Lung (tissue), 12 donors: ENCODE data around the gene SSR3. TPM values are rescaled to one million over a fixed set of nuclear protein-coding genes. Genes with fewer than 3 reads are reported as not detected.

Experiments used
- ATAC-seq: fragments of 200-7000 bp; cut with Tn5 transposase; one replicate; pipeline ENCODE4 v1.9.1; 2020; ENCODE audit warnings: moderate number of reproducible peaks; ENCODE audit not compliant: insufficient read depth, low FRiP score
- DNase-seq, 3 donors: peaks; one replicate each; pipeline ENCODE4 v3.0.0-alpha.2; 2013 to 2017
- H3K27ac ChIP-seq, 2 donors: one replicate each; pipeline ENCODE4 v1.5.1; 2013; ENCODE audit warnings: mild to moderate bottlenecking in 2 of 2, moderate library complexity in 2 of 2, control low read depth in 1 of 2, inconsistent platforms in 1 of 2, low read depth in 1 of 2, low read length in 1 of 2
- H3K27me3 ChIP-seq, 3 donors: one replicate each; pipeline ENCODE4 v1.5.1; 2013; ENCODE audit warnings: low read length in 2 of 3; ENCODE audit not compliant: control insufficient read depth in 3 of 3, insufficient read depth in 3 of 3
- H3K36me3 ChIP-seq, 4 donors: one replicate each; pipeline ENCODE4 v1.5.1; 2013; ENCODE audit warnings: low read length in 4 of 4, mild to moderate bottlenecking in 1 of 4, moderate library complexity in 1 of 4; ENCODE audit not compliant: control insufficient read depth in 4 of 4, insufficient read depth in 4 of 4
- H3K4me1 ChIP-seq, 5 donors: one replicate each; pipeline ENCODE4 v1.5.1; 2013; ENCODE audit warnings: low read length in 5 of 5, mild to moderate bottlenecking in 2 of 5, moderate library complexity in 1 of 5; ENCODE audit not compliant: control insufficient read depth in 5 of 5, insufficient read depth in 5 of 5
- H3K4me3 ChIP-seq: one replicate; pipeline ENCODE4 v1.5.1; 2013; ENCODE audit warnings: mild to moderate bottlenecking, control low read depth, moderate library complexity
- H3K9ac ChIP-seq, 2 donors: one replicate each; pipeline ENCODE4 v1.5.1; 2013; ENCODE audit warnings: low read length in 2 of 2, control low read depth in 1 of 2; ENCODE audit not compliant: insufficient read depth in 1 of 2
- H3K9me3 ChIP-seq, 4 donors: one replicate each; pipeline ENCODE4 v1.5.1; 2013; ENCODE audit warnings: low read length in 3 of 4, mild to moderate bottlenecking in 1 of 4, moderate library complexity in 1 of 4; ENCODE audit not compliant: control insufficient read depth in 4 of 4, insufficient read depth in 3 of 4
- CTCF ChIP-seq: IDR thresholded peaks from 2 replicates; pipeline ENCODE4 v1.5.1; 2012; ENCODE audit warnings: mild to moderate bottlenecking; ENCODE audit errors: control extremely low read depth, extremely low read depth
- WGBS, 2 donors: extraction: QIAGEN DNeasy Blood & Tissue Kit; methylation state at CpG; one replicate each; pipeline ENCODE4 v1.1.7; 2013; 5-methylcytosine and 5-hydroxymethylcytosine counted together
- polyA plus RNA-seq, 2 donors: library from polyadenylated mRNA; stranded (reverse); fragments of 200-250 nt; gene quantifications; one replicate each; pipeline ENCODE4 v1.2.1, GENCODE V29; 2013
- total RNA-seq, 2 donors: library from RNA; depleted of rRNA in 1 of 2; stranded (reverse); fragments of >200 nt in 1 of 2; gene quantifications; one replicate each; pipeline ENCODE4 v1.2.1, GENCODE V29; 2014 to 2021
- donor health status: control.
- donor health status: control.
- donor health status: Bipolar disorder and iron deficiency.
- donor health status: healthy.
- donor health status: DM: yes; HTN: yes; CAD: no.

The SSR3 gene
- total and polyA plus RNA-seq, 4 donors: 83.7 to 209 (median 188) TPM

- Histone ChIP-seq H3K27ac (no peak overlapping the region), H3K36me3 (no peaks in the 10 kb centered on the region), H3K4me1 (no peaks in the 10 kb centered on the region), H3K4me3 (no peak overlapping the region), H3K9me3 (peaks cover 0 to 2% (median 0%) of the 10 kb centered on the region in 4 donors), H3K9ac (no peak overlapping the region), H3K27me3 (no peaks in the 10 kb centered on the region)
- ATAC-seq (no peak), DNase-seq (no peak)
- no peak for TF ChIP-seq CTCF
- WGBS, 2 donors: 95 to 100% methylated on average over 1 of the region's 1 CpG
These were observed 27.9 kb downstream of the SSR3 start for GRCh38 chr3:156527060-156527459.

GRCh38 chr3:156525808-156526207, 29.1 kb downstream of the SSR3 start:
- WGBS, 2 donors: 97 to 99% methylated on average over 1 of the region's 1 CpG
- TF ChIP-seq CTCF: no peak
- no peak for ATAC-seq

GRCh38 chr3:156522673-156523072, 32.2 kb downstream of the SSR3 start:
- Histone ChIP-seq H3K27me3 (peaks cover 0 to 3% (median 0%) of the 10 kb centered on the region in 3 donors), H3K9me3 (no peaks in the 10 kb centered on the region), H3K4me3 (no peak overlapping the region), H3K36me3 (no peaks in the 10 kb centered on the region), H3K27ac (no peak overlapping the region), H3K4me1 (no peaks in the 10 kb centered on the region), H3K9ac (no peak overlapping the region)
- ATAC-seq: no peak
- no peak for TF ChIP-seq CTCF
- no peak for DNase-seq
- 89 to 90% methylated on average over 4 of the region's 4 CpGs for WGBS, 2 donors

More at GRCh38 chr3:156525808-156526207, 29.1 kb downstream of the SSR3 start:
- H3K4me3 ChIP-seq: no peak overlapping the region
- no peaks in the 10 kb centered on the region for H3K9me3 ChIP-seq
- no peaks in the 10 kb centered on the region for H3K36me3 ChIP-seq
- DNase-seq: no peak
- H3K27me3 ChIP-seq: no peaks in the 10 kb centered on the region
- H3K4me1 ChIP-seq: no peaks in the 10 kb centered on the region
- H3K27ac ChIP-seq: no peak overlapping the region
- no peak overlapping the region for H3K9ac ChIP-seq

- Histone ChIP-seq H3K9ac (no peak overlapping the region), H3K4me1 (no peaks in the 10 kb centered on the region), H3K36me3 (no peaks in the 10 kb centered on the region), H3K27ac (no peak overlapping the region), H3K9me3 (no peaks in the 10 kb centered on the region), H3K27me3 (peaks cover 0 to 3% (median 0%) of the 10 kb centered on the region in 3 donors), H3K4me3 (no peak overlapping the region)
- ATAC-seq: no peak
- no peak for TF ChIP-seq CTCF
- no peak for DNase-seq
- 84 to 91% methylated on average over 1 of the region's 1 CpG for WGBS, 2 donors
These were observed 35.2 kb downstream of the SSR3 start for GRCh38 chr3:156519758-156520162.
